ENCODE results near the gene PCDH15.
A peak's percentile ranks its signal among the peaks of the same experiment; 100 is the strongest.

PCDH15 gene

DNA sequence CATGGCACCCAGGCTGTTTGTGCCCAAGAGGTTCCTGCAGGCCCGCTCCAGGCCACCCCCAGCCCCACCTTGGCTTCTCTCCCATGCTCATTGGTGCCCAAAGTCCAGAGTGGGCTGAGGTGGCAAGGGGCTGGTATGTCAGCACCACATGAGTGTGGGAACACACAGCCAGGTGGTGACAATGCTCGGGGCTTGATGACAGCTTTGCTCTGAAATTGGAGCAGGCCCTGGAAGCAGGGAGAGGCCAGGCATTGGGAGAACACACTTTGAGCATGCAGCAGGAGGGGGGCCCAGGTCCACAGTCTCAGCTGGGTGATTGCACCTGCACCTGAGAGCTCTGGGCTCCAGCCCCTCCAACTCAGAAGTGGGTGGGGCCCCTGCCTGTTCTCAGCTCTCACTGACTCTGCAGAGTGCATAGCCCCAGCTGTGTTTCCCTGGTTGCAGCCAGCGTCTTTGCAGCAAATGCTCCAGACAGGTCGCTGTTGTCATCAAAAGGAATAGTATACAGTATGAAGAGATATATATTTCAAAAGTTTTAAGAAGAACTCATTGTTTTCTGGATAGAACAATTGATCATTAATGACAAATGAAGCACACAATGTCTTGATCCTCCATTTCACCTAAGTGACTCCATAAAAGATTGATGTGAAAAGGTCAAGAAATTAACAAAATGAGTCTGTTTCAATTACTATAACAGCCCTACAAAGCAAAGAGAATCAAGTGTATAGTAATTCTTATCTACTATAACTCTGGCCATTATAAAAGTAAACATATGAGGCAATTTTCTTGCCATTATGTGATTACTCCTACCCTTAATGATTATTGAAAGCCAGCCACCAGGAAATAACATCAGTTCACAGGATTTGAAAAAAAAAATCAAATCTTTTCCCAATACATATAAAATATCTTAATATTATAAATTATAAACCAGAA, 848.1 kb downstream of the PCDH15 start:
- no peak for DNase-seq

DNA sequence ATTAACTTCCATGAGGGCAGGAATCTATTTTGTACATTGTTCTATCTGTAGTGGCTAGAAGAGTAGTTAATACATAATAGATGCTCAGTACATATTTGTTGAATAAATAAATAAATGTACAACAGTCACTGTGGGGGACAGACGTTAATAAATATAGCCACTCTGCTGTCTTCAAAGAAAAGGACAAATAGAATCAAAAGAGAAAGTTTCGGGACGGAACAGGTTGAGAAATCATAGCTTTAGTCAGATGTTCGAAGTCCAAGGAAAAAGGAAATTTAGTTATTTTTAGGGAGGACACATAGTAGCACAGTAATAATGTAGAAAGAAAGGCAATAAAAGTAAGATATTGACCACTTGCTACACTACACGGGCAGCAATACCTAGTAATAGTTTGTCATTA, 861.4 kb downstream of the PCDH15 start:
- no peak for DNase-seq

DNA sequence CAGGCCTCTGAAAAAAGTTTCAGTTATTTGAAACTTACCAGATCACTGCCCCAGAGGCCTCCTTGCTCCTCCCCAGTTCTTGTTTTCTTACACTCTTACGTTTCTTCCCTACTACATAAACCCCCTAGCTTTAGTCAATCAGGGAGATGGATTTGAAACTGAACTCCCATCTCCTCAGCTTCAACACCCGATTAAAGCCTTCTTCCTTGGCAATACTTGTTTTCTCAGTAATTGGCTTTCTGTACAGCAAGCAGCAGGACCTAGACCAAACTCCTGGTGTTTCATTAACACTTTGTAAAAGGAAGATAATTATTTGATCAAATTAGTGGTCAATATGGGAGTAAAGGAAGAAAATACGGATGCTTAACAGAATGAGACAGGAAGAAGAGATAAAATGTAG, 870.4 kb downstream of the PCDH15 start:
- DNase-seq = no peak

DNA sequence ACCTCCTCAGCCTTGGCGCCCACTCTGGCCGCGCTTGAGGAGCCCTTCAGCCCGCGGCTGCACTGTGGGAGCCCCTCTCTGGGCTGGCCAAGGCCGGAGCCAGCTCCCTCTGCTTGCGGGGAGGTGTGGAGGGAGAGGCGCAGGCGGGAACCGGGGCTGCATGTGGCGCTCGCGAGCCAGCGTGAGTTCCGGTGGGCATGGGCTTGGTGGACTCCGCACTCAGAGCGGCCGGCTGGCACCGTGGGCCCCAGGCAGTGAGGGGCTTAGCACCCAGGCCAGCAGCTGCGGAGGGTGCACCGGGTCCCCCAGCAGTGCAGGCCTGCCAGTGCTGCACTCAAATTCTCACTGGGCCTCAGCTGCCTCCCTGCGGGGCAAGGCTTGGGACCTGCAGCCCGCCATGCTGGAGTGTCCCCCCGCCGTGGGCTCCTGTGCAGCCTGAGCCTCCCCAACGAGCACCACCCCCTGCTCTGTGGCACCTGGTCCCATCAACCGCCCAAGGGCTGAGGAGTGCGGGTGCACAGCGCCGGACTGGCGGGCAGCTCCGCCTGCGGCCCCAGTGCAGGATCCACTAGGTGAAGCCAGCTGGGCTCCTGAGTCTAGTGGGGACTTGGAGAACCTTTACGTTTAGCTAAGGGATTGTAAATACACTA, 876.9 kb downstream of the PCDH15 start:
- DNase-seq = peak; percentile 15

DNA sequence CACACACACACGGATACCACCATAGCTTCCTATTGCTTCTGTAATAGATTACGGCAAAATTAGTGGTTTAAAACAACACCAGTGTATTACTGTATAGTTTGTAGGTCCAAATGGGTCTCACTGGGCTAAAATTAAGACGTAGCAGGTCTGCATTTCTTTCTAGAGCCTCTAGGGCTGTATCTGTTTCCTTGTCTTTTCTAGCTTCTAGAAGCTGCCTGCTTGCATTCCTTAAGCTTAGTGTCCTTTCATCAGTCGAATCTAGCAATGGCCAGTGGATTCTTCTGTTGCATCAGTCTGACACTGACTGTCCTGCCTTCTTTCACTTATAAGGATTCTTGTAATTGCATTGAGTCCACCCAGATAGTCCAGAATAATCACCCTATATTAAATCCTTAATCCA, 882.3 kb downstream of the PCDH15 start:
- no peak for DNase-seq

DNA sequence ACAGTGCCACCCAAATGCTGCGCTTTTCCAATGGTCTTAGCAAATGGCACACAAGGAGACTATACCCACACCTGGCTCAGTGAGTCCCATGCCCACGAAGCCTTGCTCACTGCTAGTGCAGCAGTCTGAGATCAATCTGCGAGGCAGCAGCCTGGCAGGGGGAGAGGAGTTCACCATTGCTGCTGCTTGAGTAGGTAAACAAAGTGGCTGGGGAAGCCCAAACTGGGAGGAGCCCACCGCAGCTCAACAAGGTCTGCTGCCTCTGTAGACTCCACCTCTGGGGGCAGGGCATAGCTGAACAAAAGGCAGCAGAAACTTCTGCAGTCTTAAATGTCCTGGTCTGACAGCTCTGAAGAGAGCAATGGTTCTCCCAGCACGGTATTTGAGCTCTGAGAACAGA, 891.2 kb downstream of the PCDH15 start:
- DNase-seq = no peak

DNA sequence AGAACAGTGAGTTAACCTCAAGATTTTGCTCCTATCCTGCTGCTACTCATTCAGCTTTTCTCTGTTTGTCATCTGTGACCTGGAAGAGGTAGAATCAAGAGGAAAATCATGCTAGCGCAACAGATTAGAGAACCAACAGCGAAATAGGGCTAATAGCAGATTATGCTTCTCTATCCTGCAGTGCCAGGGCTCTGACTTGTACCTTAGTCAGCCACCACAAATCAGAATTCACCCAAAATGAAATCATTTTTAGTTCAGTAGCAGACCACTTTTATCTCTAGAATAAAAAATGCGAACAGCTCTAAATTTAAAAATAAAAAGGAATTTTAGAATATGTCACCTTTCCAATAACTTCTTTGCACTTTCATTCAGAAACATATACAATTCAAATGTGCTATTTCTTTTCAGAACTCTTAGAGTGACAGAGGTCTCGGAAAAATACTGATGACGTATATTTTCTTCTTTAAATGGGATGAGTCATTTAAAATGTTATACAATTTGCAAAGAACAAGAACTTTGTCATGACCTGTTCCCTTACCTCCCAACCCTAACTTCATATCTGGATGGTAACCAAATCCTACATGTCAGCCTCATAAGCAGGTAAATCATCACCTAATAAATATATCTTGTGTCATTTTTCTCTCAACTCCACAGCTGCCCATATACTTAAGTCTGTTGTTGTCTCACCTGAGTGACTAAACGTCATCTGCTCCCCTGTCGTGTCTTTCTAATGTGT, 896.4 kb downstream of the PCDH15 start:
- no peak for DNase-seq

DNA sequence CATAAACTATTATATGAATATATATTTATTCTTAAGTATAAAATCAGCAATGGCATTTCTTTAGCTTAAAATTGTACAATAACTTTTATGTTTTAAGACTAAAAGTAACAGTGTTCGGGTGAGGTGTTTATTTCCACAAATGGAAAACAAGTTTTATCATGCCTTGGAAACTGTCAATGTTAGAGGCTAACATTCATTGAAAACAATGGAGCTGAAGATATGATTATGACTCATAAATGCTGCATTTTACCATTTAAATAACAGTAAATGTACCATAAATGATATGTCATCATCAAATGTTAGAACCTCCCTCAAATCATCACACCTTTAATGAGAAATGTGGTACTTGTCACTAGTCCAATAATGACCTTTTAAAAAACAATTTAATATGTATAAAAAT, 897.3 kb downstream of the PCDH15 start:
- DNase-seq = no peak

DNA sequence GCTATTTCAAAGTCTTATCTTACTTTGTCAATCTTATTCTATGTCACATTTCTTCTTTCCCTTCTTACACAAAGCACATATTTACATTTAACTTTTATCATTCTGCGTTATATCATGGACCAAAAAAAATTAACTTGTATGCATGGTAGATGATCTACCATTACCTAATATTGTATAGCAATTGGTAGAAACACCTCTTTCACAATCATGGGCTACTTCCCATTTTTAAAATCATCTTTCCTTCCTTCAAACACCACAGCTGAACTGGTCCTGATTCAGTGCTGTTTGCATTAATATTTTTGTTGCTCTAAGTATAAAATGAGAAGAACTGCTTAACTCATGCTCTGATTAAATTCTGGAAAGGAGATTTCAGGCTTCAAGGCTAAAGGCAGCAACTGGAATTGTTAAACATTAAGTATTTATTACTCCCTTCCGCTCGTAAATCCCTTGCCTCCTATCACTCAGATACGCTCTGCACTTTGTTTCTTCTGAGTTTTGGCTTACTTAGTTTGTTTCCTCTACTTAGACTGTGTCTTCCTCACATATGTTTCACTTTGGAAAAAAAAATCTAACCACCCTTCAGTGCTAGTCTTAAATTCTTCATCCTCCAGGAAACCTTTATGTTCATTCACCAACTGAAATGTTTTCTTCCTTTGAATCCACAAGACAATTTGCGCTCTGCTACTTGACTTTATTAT, 901.4 kb downstream of the PCDH15 start:
- DNase-seq = no peak

DNA sequence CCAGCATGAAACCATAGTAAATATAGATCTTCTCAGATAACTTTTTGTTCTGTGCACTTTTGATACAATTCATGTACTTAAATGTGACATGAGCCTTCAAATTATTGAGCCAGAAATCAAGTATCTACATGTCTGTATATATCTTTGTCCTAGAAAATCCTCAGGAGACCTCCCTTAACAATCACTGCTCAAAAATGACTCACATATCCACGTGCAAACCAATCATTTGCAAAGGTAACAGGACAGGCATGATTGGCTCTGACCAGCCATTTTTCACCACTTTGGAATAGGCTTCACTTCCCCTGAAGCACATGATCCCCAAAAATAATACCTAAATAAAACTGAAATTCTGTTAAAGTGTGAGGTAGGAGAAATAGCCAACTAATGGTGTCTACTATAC, 902.5 kb downstream of the PCDH15 start:
- no peak for DNase-seq

DNA sequence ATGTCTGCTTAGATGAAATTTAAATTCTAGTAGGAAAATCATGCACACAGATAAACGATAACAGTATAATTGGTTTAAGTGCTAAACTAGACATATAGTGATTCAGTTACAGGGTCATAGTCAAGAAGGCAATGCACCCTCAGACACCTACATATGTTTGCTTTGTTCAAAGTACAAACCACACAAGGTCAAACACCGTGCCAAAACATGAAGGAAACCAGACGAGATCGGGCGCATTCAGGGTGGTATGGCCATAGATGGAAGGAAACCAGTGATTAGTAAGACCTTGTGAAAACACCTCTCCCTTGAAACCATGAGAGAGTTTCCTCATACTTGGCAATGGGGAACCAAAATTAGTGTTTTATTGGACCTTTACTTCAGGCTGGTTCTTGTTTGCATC, 906.9 kb downstream of the PCDH15 start:
- no peak for DNase-seq

DNA sequence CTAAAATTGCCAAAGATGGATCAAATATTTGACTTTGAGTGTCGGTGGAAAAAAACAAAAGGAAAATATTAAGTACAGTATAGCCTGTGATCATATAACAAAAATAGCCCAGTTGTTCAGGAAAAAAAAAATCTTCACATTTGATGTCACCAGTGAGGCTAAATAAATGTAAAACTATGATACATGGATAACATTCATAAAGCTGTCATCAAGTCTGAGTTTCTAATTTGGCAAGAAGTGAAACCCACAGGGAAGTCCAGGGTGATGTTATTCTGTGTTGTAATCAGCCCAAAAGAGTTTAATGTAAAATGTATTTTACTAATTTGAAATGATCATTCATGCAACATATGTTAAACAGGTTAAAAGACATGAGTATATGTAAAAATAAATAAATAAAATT, 908.0 kb downstream of the PCDH15 start:
- no peak for DNase-seq

DNA sequence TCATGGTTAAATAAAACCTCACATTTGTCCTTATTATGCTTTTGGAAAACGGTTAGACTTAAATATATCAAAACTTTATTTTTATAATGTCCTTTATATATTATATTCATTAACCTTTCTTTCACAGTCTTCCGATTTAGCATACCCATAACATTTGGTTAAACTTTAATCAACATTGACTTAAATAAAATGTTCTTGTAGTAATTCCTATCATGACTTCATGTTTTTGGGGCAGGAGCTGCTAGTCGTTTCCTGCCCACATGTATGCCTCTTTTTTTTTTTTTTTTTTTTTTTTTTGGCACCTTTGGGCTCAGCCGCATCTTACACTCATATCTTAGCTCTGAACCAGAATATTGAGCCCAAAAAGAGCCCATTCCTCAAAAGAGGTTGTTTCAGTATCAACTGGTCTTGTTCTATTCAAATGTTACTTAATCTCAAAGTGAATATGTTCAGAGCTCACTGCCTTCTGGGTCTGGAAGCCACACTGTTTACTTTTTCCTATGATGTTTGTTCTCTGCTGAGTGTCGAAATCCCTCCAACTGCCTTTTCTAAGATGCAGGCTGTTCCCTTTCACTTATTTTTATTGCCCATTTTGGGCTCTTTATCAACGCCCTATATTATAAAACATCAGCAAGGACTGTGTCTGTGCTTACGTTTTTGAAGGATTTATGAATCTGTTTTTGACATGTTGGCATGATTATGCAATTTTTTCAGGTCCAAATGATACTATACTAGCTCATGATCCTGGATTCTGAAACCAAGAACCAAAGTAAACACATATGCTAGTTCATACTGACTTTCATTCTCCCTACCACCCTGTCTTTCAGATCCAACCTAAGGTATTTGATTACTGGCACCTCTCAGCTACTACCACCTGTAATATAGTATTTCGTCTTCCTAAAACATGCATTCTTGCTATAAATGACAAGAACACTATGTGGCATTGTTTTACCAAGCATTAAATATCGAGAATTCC, 914.4 kb downstream of the PCDH15 start:
- no peak for DNase-seq

DNA sequence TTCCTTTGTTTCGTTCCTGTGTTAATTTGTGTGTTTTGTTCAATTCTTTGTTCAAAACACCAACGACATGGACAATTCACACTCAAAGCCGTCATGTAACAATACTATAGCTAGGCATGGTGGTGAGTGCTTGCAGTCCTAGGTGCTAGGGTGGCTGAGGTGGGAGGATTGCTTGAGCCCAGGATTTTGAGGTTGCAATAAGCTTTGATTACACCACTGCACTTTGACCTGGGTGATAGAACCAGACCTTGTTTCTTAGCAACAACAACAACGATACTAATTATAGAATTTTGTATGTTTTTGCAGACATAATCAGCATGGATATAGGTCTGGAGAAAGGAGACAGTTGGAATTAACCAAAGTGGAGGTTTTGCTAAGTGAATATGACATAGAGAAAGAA, 936.2 kb downstream of the PCDH15 start:
- DNase-seq = no peak

DNA sequence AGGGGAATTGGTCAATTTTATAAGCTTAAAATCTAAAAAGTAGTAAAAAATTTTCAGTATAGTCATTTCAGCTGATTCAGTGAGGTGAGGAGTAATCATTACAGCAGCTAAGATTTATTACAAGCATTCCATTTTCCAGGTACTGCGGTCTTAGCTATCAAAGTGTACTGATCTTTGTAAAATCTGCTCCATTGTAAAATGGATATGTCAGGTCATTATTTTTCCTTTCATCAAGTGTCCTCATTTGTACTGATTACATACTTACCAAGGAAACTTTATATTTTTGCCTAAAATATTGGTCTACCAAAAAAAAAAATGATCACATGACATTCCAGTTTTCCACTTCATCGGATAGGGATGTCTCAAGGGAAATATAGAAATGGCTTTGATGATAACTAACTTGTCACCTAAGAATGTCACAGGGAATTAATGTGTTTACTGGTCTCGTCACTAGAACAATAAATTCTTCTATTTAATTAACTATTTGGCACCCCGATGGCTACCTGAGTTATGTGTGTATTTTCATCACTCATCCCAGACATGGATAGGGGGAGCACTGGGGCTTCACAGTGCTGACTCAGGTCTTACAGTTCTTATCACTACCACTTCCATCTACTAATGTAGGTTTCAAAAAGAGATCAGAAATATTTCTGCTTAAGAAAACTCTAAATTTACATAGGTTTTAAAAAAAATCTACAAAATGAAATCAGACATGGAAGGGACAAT, 948.4 kb downstream of the PCDH15 start:
- no peak for DNase-seq

DNA sequence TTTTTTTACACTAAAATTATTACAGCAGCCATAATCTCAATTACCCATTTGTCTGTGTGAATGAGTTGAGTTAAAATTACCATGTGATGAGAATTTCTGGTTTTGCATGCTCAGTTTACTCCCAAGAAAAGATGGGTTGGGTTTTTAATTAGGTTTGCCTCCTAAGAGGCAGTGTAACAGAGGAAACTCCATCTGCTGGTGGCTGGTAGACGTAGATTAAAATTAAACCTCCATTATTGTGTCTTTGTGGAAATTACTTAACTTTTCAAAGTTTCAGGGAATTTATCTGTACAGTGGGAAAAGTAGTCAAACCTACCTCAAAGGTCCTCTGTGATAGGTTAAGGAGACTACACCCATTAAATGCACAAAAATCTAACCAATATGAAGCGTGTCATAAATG, 954.2 kb downstream of the PCDH15 start:
- no peak for DNase-seq

DNA sequence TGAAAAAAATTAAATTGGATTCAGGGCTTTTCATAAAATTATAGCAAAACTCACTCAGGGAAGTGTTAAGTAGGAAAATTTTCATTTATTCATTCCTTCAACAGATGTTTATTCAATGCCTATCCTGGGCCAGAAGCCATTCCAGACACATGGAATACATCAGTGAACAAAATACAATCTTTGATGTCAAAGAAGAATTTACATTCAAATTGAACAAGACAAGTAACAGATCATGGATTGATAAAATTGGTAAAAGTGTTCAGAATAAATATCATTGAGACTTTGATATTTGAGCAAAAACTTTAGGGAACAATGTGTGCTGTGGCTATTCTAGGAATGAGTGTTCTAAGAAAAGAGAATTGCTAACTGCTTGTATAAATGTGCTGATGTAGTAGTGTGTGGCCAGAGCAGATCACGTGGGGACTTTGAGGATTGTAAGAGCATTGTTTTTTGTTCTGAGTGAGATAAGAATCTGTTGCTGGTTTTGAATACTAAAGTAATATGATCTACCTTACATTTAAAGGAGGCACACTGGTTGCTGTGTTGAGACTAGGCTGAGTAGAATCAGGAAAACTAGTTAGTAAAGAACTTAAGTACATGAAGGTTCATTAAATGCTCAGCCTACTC, 957.2 kb downstream of the PCDH15 start:
- no peak for DNase-seq

DNA sequence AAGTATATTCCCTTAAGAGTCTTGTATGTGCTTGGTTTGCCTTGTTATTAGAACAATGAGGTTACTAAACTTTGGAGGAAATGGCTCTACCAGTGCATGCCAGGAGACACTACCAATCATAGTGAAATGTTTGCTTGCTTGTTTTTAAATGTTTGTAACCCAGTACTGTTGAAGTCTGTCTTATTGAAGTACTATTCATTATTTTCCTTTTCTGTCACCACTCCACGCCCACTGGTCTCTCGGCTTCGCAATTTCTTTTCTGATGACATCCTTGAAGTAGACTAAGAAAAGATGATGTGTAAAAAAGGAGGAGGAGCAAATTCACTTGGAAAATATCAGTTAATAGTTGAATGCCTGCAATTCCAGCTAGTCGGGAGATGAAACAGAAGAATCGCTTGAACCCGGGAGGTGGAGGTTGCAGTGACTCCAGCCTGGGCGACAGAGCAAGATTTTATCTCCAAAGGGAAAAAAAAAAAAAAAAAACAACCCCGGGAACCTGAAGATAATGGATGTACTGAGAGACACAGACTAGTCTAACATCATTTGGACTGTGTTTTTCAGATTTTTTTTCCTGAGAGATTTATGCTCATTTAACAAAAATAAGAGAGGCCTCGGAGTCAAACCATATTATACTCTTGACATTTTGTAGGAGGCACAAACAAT, 959.4 kb downstream of the PCDH15 start:
- DNase-seq = no peak

DNA sequence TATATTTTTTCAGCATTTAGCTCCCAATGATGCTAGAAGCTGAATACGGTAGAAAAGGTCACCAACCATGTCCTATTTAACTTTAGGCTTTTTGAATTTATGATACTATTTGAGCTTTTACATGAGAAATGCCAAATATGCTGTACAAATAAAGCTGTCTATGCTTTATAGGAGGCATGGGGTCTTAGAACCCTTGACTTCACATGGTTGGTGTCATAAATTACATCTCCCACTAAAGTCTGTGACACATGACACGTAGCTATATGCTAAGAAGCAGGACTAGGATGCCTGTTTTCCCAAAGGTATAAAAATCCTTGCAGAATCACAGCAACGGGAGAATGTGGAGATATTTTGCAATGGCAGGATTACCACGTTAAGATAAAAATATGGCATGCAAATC, 960.4 kb downstream of the PCDH15 start:
- no peak for DNase-seq

DNA sequence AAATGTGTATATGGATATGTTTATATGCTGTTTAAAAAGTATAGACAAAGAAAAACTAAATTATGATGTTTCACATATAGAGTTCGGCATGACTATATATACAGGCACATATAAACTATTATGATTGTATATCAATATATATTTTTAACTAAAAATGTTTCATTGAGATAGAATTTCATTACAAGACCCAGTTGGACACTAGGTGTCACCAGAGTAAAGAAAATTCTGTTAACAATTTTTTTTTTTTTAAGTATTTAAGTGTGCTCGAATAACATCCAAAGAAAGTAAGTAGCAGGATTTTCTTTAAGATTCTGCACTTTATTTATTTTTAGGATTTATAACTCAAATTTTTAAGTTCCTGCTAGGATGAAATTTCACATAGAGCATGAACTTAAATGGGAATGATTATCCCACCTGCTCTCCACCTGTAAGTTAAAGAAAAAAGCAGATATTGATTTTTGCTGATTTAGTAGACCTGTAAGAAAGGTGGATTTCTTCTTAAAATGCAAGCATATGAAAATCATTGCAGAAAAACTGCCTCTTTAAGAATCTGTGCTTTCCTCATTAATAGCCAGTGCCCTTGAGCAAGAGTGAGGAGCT, 961.5 kb downstream of the PCDH15 start:
- no peak for DNase-seq
